Lower leg skin (tissue), 4 donors: ENCODE measurements around the gene YIPF2. TPM values are rescaled to one million over a fixed set of nuclear protein-coding genes. Genes with fewer than 3 reads are reported as not detected.
A peak's percentile ranks its signal among the peaks of the same experiment; 100 is the strongest.

Experiments used
- DNase-seq, 2 donors: peaks; one replicate each; pipeline ENCODE4 v3.0.0-alpha.2; 2019; ENCODE audit warnings: low spot score in 2 of 2
- H3K4me3 ChIP-seq: fragments of 200-600 bp; sonication (generic); 2 replicates; pipeline ENCODE4 v1.5.1; 2017; ENCODE audit warnings: mild to moderate bottlenecking, low read depth; ENCODE audit not compliant: poor library complexity, severe bottlenecking
- CTCF ChIP-seq, 3 donors: fragments of 450-650 bp; IDR thresholded peaks; one replicate each; pipeline ENCODE4 v1.5.1; 2016; ENCODE audit warnings: antibody characterized with exemption in 3 of 3, mild to moderate bottlenecking in 3 of 3, moderate library complexity in 2 of 3
- POLR2A ChIP-seq, 2 donors: fragments of 450-650 bp; IDR thresholded peaks; one replicate each; pipeline ENCODE4 v1.6.1; 2016 to 2017; ENCODE audit warnings: antibody characterized with exemption in 2 of 2, mild to moderate bottlenecking in 1 of 2, moderate library complexity in 1 of 2
- WGBS, 2 donors: methylation state at CpG; one replicate each; pipeline ENCODE4 v1.1.5; 2018; 5-methylcytosine and 5-hydroxymethylcytosine counted together
- intact Hi-C: fragments of 100-400 bp; cut with DNase I; formaldehyde crosslinking; loops from one replicate; pipeline ENCODE4 v1.15.0; 2023; ENCODE audit warnings: low total_unique reads
- total RNA-seq, 4 donors: library from RNA; depleted of rRNA; stranded (reverse); fragments of >200 nt; gene quantifications; one replicate each; pipeline ENCODE4 v1.1.0, GENCODE V29; 2016

YIPF2 gene
- total RNA-seq, 4 donors from 2014 or later = 38.4 to 55.3 (median 47.8) TPM

DNA sequence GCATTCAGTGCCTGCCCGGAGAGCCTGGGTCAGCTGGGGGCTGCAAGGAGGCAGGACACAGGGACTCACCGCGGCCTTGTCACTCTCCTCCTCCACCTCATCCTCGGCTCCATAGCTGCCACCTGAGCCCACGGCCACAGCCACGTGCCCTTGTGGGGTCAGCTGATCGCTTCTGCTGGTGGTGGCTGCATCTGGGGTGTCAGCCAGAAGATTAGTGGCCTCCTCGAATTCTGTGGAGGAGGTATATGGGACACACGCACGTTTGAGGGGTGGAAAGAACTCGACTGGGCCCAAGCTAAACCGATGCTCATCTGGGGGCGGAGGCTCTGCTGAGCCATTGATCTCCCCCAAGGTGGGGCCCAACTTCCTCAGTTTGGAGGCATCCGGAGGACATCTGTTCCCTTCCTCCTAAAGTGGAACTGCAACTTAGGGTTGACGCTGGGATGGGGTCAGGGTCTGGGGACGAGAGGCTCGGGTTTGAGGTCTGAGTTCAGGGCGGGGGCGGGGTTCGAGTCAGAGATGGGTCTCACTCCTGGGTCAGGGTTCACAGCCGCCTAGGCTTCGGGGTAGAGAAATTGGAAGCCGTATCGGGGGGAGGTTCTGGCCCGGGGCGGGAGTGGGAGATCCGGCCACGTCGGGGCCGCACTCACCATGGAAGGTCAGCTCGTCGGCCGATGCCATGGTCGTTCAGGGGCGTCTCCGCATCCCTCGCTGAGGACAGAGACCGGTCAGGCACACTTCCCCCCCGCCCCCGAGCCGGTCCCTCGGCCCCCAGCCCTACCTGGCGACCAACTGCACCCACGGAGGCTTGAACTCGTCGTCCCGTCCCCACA, 493 bp downstream of the YIPF2 start:
- intact Hi-C loops = loop anchor here (10.0 kb wide), 1 partner anchor 53 kb away; the partner anchor contains the start of gene CARM1
- TF ChIP-seq POLR2A (IDR thresholded peaks at IDR 0.05) = no peak
- peak overlapping the region; percentile 71 for H3K4me3 ChIP-seq
- no peak for DNase-seq
- 3 to 11% methylated on average over 17 to 40 of the region's 47 CpGs for WGBS, 2 donors

GRCh38 chr19:10924597-10924996, 3.8 kb downstream of the YIPF2 start:
- DNase-seq = no peak
- TF ChIP-seq CTCF (IDR thresholded peaks at IDR 0.05) = no peak
- no peak for TF ChIP-seq POLR2A (IDR thresholded peaks at IDR 0.05)
- 86 to 87% methylated on average over 13 of the region's 13 CpGs for WGBS, 2 donors
- no peak overlapping the region for H3K4me3 ChIP-seq
- intact Hi-C loops = loop anchor here (10.0 kb wide), 1 partner anchor 50 kb away; the partner anchor contains the start of gene CARM1

DNA sequence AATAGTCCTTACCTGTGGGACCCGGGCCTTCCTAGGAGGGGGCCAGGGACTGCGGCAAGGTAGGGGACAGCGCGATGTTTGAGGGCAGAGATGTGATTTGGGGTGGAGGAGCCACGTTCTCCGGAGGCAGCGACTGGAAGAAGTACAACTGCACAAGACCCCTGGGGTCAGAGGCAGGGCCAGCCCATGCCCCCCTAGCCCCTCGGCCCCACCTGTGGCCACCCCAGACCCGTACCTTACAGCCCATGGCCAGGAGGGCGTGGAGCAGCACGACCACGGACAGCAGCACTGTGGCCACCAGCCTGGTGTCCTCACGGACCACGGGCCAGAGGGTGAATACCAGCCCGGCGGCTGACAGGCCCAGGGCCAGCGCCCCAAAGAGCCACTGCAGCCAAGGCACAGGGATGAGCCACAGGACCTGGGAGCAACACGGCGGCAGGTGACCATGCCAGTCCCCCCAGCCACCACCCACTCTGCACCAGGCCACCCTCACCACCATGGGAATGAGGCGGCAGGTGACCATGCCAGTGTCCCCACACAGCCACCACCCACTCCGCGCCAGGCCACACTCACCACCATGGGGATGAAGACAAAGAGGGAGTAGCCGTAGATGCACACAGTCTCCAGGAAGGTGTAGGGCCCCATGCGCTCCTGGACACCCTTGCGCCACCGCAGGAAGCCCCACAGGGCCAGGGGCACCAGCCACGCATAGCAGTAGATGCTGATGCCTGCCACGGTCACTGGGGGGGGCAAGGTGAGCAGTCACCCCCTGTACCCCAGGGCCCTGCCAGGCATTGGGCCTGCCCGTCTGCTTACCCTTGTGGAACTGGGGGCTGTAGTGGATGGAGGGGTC, 5.0 kb downstream of the YIPF2 start:
- intact Hi-C loops = loop anchor here (10.0 kb wide), 1 partner anchor 49 kb away; the partner anchor contains the start of gene CARM1
- 89 to 92% methylated on average over 20 of the region's 29 CpGs for WGBS, 2 donors
- DNase-seq = no peak
- TF ChIP-seq POLR2A (IDR thresholded peaks at IDR 0.05) (no peak), CTCF (IDR thresholded peaks at IDR 0.05) (no peak)
- H3K4me3 ChIP-seq = no peak overlapping the region

GRCh38 chr19:10922638-10923014, 5.8 kb downstream of the YIPF2 start:
- TF ChIP-seq POLR2A (IDR thresholded peaks at IDR 0.05) (no peak), CTCF (IDR thresholded peaks at IDR 0.05) (no peak)
- intact Hi-C loops = loop anchor here (10.0 kb wide), 1 partner anchor 48 kb away; the partner anchor contains the start of gene CARM1
- 86% methylated on average over 13 of the region's 13 CpGs for WGBS, 2 donors
- no peak for DNase-seq
- no peak overlapping the region for H3K4me3 ChIP-seq

DNA sequence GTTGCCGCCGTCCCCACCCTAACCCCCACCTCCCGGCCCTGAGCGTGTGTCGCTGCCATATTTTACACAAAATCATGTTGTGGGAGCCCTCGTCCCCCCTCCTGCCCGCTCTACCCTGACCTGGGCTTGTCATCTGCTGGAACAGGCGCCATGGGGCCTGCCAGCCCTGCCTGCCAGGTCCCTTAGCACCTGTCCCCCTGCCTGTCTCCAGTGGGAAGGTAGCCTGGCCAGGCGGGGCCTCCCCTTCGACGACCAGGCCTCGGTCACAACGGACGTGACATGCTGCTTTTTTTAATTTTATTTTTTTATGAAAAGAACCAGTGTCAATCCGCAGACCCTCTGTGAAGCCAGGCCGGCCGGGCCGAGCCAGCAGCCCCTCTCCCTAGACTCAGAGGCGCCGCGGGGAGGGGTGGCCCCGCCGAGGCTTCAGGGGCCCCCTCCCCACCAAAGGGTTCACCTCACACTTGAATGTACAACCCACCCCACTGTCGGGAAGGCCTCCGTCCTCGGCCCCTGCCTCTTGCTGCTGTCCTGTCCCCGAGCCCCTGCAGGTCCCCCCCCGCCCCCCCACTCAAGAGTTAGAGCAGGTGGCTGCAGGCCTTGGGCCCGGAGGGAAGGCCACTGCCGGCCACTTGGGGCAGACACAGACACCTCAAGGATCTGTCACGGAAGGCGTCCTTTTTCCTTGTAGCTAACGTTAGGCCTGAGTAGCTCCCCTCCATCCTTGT, 6.4 kb downstream of the YIPF2 start:
- no peak overlapping the region for H3K4me3 ChIP-seq
- no peak for DNase-seq
- TF ChIP-seq POLR2A (IDR thresholded peaks at IDR 0.05) (no peak), CTCF (IDR thresholded peaks at IDR 0.05) (no peak)
- 80 to 82% methylated on average over 26 to 33 of the region's 33 CpGs for WGBS, 2 donors
- intact Hi-C loops = loop anchor here (10.0 kb wide), 1 partner anchor 47 kb away; the partner anchor contains the start of gene CARM1
